ENCODE measurements around the gene ADD1.

ADD1 gene

DNA sequence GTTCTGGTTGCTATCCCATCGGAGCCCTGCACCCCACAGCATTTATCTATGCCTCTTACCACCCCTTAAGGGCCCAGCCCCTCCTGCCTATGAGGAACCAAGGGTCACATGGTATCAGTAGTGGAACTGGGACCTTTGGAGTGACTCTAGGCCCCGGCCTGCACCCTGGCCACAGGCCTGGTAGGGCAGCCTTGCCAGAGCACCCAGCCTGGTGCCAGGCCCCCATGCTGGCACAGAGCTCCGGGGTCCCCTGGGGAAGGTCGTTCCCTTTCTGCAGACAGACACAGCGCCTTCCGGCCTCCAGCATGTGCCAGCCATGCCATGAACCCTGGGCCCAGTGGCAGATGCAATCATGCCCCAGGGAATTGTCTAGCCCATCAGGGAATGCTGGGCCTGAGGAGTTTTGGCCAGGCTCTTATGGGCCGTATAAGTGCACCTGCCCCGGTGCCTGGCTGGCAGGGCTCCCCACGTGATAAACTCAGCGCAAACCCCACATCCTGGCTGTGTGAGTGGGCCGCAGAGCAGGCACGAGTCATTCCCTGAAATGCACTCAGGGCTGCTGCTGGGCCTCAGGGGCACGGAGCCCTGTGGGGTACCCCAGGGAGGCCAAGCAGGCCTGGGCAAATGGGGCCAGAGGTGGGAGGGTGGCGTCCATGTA, 19.8 kb upstream of the ADD1 start:
- peaks cover 31 to 62% of the 10 kb centered on the region in 2 donors for H3K4me1 Mint-ChIP-seq
- H3K4me3 Mint-ChIP-seq, result no peak overlapping the region
- no peak overlapping the region for H3K27ac Mint-ChIP-seq
- no peak for DNase-seq
- no peaks in the 10 kb centered on the region for H3K9me3 Mint-ChIP-seq
- H3K27me3 Mint-ChIP-seq, result no peaks in the 10 kb centered on the region
- H3K36me3 Mint-ChIP-seq, result peaks cover 50 to 72% of the 10 kb centered on the region in 2 donors
- no peak for ATAC-seq (replicated peaks)

DNA sequence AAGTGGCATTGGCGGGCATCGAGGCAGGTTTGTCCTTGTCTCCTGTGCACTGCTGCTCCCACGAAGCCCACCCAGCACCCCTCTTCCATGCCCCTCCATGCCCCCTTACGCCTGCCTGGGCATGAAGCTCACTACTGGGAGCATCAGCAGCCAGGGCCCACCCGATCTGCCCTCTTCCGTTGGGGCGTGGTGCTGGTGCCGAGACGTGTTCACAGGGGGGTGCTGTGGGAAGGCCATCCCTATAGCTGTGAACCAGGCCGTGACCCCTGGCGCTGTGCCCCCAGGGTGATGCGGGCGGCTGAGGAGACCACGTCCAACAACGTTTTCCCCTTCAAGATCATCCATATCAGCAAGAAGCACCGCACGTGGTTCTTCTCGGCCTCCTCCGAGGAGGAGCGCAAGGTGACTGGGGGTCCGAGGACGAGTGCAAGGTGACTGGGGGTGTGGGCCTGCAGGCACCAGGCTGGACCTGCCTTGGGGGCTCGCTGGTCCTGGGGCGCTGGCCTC, 19.3 kb upstream of the ADD1 start:
- ATAC-seq (replicated peaks) (no peak), DNase-seq (no peak)
- H3K36me3 Mint-ChIP-seq, result peaks cover 55 to 74% of the 10 kb centered on the region in 2 donors
- H3K4me1 Mint-ChIP-seq, result peaks cover 32 to 61% of the 10 kb centered on the region in 2 donors
- no peak overlapping the region for H3K27ac Mint-ChIP-seq
- no peaks in the 10 kb centered on the region for H3K9me3 Mint-ChIP-seq
- H3K27me3 Mint-ChIP-seq, result no peaks in the 10 kb centered on the region
- no peak overlapping the region for H3K4me3 Mint-ChIP-seq

DNA sequence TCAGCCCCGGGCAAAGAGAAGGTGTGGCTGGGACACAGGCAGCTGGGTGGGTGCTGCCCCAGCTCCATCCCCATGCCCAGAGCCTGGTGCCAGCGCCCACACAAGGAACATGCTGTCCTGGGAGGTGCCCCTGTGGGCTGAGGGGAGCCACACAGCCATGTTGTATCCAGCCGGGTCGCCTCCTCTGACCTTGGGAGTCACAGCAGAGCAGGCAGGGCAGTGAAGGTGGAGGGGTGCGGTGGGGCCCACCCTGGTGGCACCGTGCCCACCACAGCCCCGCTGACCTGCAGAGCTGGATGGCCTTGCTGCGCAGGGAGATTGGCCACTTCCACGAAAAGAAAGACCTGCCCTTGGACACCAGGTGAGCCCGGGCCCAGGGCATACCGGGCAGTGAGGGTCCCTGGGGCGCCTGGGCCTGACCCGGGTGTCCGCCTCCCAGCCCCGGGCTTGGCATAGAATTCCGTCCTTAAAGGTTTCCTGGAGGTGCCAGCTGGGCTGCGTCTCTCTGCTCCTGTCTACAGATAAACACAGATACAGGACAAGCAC, 18.7 kb upstream of the ADD1 start:
- no peak overlapping the region for H3K4me3 Mint-ChIP-seq
- ATAC-seq (replicated peaks), result no peak
- H3K4me1 Mint-ChIP-seq, result peaks cover 27 to 56% of the 10 kb centered on the region in 2 donors
- no peaks in the 10 kb centered on the region for H3K27me3 Mint-ChIP-seq
- no peak for DNase-seq
- H3K9me3 Mint-ChIP-seq, result no peaks in the 10 kb centered on the region
- peaks cover 60 to 74% of the 10 kb centered on the region in 2 donors for H3K36me3 Mint-ChIP-seq
- H3K27ac Mint-ChIP-seq, result no peak overlapping the region

DNA sequence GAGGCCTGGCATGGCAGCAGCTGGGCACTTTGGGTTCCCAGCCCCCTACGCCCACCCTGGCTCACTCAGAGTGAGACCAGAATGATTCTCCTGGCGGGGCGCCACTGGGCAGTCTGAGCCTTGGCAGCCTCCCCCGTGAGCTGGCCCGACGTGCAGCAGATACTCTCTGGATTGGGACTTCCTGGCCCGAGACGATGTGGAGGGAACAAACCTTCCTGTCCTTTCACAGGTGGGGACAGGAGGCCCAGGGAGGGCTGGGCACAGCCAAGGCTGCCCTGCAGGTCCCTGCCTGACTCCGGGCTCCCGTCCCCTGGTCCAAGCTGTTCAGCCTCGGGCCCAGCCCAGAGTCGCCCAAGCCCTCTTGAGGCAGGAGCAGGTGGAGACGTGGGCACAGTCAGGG, 17.9 kb upstream of the ADD1 start:
- Mint-ChIP-seq H3K27ac (no peak overlapping the region), H3K36me3 (peaks cover 65 to 71% of the 10 kb centered on the region in 2 donors), H3K27me3 (no peaks in the 10 kb centered on the region), H3K4me3 (no peak overlapping the region), H3K9me3 (no peaks in the 10 kb centered on the region), H3K4me1 (peaks cover 24 to 47% of the 10 kb centered on the region in 2 donors)
- no peak for ATAC-seq (replicated peaks)
- DNase-seq, result no peak

DNA sequence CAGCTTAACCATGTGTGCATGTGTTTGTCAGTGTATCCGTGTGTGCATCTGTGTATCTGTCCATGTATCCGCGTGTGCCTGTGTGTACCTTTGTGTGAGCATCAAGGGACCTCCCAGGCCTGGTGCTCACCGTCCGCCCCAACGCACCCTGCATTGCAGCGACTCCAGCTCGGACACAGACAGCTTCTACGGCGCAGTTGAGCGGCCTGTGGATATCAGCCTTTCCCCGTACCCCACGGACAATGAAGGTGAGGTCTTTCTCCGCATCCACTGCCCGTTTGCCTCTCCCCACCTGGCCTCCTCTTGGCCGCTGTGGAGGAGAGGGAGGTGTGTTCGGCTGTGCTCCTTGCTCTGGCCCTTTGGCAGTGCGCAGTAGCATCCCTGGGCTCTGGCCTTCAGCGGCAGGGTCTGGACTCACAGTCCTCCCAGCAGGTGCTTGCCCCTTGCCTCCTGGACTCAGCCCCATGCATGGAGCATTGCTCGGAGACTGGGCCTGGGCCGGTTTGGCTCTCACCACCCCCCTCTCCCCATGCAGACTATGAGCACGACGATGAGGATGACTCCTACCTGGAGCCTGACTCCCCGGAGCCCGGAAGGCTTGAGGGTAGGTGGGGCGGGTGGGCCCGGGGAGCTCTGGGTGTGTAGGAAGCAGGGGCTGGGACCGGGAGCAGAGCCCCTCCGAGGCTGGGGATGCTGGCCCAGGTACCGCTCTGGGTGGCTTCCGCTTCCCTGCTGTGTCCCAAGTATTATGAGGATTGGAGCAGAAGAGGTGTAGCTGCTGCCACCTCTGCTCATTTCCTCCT, 16.4 kb upstream of the ADD1 start:
- H3K9me3 Mint-ChIP-seq, result no peaks in the 10 kb centered on the region
- ATAC-seq (replicated peaks), result no peak
- peaks cover 76 to 81% of the 10 kb centered on the region in 2 donors for H3K36me3 Mint-ChIP-seq
- no peak for DNase-seq
- no peaks in the 10 kb centered on the region for H3K27me3 Mint-ChIP-seq
- no peak overlapping the region for H3K4me3 Mint-ChIP-seq
- H3K4me1 Mint-ChIP-seq, result peaks cover 26 to 47% of the 10 kb centered on the region in 2 donors
- no peak overlapping the region for H3K27ac Mint-ChIP-seq

DNA sequence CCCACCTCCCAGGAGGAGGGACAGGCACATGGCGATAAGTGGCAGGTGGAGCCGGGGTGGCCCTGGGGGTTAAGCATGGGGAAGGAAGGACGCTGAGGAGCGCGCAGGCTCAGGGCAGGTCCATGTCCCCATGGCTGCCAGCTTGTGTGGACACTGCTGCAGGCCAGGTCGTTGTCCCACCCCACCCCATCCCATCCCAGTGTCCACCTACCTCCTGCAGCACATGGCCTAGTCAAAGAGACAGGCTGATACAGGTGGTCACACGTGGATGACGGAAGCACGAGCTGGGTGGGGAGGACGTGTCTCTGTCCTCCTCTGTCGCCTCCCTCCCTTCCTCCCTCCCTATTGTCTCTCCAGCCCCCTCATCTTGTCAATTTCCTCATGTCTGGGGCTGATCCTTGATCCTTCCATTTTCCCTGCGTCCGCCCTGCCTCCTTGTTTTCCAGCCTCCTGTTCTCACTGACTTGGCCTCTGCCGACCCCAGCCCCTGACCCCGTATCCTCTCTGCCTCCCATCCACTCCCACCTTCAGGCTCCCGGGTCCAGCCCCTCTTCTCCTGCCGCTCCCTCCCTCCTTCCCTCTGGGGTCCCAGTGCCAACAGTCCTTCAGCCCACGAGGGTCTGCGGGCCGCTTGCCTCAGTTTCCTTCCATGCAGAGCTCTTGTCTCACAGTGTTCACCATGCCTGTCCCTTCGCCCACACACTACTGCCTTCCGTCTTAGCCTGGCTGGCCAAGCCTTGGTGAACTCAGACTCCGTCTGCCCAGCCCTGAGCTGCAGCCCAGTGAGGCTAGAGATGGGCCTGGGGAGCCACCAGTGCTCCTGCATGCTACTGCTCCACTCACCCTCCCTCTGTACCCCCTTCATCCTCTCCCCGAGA, 15.5 kb upstream of the ADD1 start:
- Mint-ChIP-seq H3K4me1 (peaks cover 35 to 47% of the 10 kb centered on the region in 2 donors), H3K27ac (peak overlapping the region; percentile 47), H3K4me3 (peak overlapping the region in 1 of 2 donors; percentile 2), H3K9me3 (no peaks in the 10 kb centered on the region), H3K36me3 (peaks cover 77 to 82% of the 10 kb centered on the region in 2 donors), H3K27me3 (no peaks in the 10 kb centered on the region)
- ATAC-seq (replicated peaks) (no peak), DNase-seq (no peak)

DNA sequence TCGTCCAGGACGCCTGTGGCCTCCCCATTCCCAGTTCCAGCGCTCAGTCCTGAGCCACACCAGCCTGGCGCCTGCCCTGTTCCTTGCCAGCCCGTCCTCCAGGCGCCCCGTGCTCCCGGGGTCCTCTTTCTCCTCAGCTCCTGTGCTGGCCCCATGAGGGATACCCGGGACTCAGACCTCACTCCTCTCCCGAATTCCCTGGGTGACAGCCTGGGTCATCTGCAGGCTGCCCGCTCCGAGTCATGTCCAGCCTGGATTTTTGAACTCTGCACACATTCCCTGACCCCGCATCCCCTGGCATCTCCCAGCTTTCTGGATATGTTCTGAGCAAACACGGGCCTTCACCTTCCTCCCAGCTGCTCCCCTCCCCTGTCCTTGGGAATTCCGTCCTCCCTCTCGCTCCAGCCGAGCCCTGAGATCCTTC, 14.9 kb upstream of the ADD1 start:
- Mint-ChIP-seq H3K4me1 (peaks cover 38 to 50% of the 10 kb centered on the region in 2 donors), H3K27me3 (no peaks in the 10 kb centered on the region), H3K9me3 (no peaks in the 10 kb centered on the region), H3K27ac (no peak overlapping the region), H3K36me3 (peaks cover 77 to 82% of the 10 kb centered on the region in 2 donors), H3K4me3 (no peak overlapping the region)
- ATAC-seq (replicated peaks), result no peak
- no peak for DNase-seq

DNA sequence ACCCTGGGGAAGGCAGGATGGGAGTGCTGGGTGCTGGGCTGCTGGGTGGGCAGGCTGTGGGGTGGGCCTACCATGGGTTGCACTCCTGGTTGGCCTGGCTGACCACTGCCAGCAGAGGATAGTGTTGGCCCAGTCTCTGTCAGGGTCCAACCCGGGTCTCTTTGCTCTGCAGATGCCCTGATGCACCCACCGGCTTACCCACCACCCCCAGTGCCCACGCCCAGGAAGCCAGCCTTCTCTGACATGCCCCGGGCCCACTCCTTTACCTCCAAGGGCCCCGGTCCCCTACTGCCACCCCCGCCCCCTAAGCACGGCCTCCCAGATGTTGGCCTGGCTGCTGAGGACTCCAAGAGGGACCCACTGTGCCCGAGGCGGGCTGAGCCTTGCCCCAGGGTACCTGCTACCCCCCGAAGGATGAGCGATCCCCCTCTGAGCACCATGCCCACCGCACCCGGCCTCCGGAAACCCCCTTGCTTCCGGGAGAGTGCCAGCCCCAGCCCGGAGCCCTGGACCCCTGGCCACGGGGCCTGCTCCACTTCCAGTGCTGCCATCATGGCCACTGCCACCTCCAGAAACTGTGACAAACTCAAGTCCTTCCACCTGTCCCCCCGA, 14.2 kb upstream of the ADD1 start:
- Mint-ChIP-seq H3K9me3 (no peaks in the 10 kb centered on the region), H3K4me1 (peaks cover 41 to 56% of the 10 kb centered on the region in 2 donors), H3K36me3 (peaks cover 72 to 80% of the 10 kb centered on the region in 2 donors), H3K4me3 (no peak overlapping the region), H3K27me3 (no peaks in the 10 kb centered on the region), H3K27ac (no peak overlapping the region)
- DNase-seq (no peak), ATAC-seq (replicated peaks) (no peak)

DNA sequence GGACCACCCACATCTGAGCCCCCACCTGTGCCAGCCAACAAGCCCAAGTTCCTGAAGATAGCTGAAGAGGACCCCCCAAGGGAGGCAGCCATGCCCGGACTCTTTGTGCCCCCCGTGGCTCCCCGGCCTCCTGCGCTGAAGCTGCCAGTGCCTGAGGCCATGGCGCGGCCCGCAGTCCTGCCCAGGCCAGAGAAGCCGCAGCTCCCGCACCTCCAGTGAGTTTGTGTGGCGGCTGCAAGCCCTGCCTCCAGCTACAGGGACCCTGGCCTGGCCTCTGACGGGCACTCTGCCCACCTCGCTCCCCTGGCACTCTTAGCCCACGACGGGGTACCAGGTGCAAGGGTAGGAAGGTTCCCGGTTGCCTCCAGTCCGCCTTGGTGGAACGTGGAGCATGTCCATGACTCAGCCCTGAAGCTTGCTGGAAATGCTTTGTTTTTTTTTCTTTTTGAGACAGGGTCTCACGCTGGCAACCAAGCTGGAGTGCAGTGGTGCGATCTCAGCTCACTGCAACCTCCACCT, 13.7 kb upstream of the ADD1 start:
- DNase-seq, result no peak
- Mint-ChIP-seq H3K9me3 (no peaks in the 10 kb centered on the region), H3K27me3 (no peaks in the 10 kb centered on the region), H3K4me3 (no peak overlapping the region), H3K36me3 (peaks cover 67 to 78% of the 10 kb centered on the region in 2 donors), H3K4me1 (peaks cover 46 to 62% of the 10 kb centered on the region in 2 donors), H3K27ac (no peak overlapping the region)
- ATAC-seq (replicated peaks), result no peak

DNA sequence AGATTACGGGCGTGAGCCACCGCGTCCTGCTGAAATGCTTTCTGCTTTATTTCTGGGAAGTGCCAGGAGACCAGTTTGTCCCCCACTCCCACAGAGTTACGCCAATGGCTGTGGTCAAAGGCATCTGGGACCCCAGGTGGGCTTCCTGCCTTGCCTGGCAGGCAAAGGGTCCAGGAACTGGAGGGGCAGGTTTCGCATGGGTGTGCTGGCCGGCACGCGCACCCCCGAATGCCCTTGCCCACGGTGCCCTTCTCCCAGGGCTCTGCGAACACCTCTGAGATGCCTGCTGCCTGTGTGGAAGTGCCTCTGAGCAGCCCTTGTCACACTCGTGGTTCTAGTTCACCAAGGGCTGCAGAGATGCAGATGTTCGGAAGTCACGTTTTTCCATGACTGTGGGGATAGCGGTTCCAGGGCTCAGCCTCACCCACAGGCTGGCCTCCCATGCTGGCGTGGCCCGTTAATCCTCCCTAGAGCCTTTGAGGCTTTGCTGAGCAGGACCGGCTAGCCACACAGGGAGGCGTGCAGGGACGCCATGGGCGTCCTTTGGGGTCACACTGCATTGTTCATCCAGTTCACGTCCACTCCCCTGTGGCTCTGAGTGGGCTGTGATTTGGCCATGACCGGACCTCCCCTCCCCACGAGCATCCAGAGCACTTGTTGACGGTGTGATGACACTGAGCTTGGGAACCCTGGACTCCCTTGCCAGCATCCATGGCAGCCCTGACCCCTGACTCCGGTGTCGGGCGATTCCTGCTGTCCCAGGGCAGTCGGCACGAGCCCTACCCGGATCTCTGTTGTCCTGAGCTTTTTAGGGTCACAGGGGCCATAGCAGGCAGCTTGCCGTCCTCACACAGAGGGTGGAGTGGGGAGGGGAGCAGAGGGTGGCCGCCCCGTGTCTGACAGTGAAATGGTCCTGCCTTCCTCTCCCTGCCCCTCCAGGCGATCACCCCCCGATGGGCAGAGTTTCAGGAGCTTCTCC, 12.7 kb upstream of the ADD1 start:
- no peak for DNase-seq
- Mint-ChIP-seq H3K9me3 (no peaks in the 10 kb centered on the region), H3K27me3 (no peaks in the 10 kb centered on the region), H3K4me3 (no peak overlapping the region), H3K36me3 (peaks cover 60 to 72% of the 10 kb centered on the region in 2 donors), H3K27ac (peak overlapping the region; percentile 22), H3K4me1 (peaks cover 48 to 64% of the 10 kb centered on the region in 2 donors)
- ATAC-seq (replicated peaks), result no peak

DNA sequence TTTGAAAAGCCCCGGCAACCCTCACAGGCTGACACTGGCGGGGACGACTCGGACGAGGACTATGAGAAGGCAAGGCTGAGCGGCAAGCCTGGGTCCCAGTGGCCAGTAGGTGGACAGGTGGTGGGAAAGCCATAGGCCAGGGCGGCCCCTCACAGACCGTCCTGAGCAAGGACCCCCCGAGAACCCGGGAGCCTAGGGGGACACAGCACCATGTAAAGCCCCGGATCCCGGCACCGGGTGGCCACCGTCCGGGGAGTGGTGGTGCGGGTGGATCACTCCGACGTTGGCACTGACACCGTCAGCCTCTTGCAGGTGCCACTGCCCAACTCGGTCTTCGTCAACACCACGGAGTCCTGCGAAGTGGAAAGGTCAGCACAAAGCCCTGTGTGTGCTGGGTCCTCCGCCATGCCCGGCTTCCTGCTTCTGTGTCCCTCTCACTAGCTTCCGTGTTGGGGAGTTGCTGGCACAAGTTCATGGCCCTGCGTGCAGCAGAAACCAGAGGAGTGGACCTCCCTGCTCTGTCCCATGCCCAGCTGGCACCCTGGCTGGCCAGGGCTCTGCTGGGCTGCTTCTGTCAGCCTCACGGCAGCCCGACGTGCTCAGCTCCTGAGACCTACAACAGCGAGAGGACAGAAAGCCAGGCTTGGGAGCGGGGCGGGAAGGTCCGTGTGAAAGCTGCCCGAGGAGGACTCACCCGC, 11.9 kb upstream of the ADD1 start:
- ATAC-seq (replicated peaks) (no peak), DNase-seq (peak; percentile 1)
- Mint-ChIP-seq H3K4me1 (peaks cover 48 to 66% of the 10 kb centered on the region in 2 donors), H3K27ac (peak overlapping the region; percentile 97), H3K4me3 (peak overlapping the region in 1 of 2 donors; percentile 65), H3K9me3 (no peaks in the 10 kb centered on the region), H3K36me3 (peaks cover 56 to 70% of the 10 kb centered on the region in 2 donors), H3K27me3 (no peaks in the 10 kb centered on the region)
